HG02840 (cell line): Measurements from ENCODE around the gene MECR.
A peak's percentile ranks its signal among the peaks of the same experiment; 100 is the strongest.

ENCODE experiments used
- ATAC-seq: cut with Tn5 transposase; IDR thresholded peaks from one replicate; pipeline ENCODE4 v1.9.1; 2021; ENCODE audit warnings: mild to moderate bottlenecking, moderate library complexity, moderate number of reproducible peaks; ENCODE audit not compliant: unreplicated experiment, low FRiP score

Gene MECR

GRCh38 chr1:29209173-29209572 lies 21.6 kb downstream of the MECR start:
- no peak for ATAC-seq

GRCh38 chr1:29208442-29208841 lies 22.3 kb downstream of the MECR start:
- ATAC-seq, result no peak

- peak; percentile 70 for ATAC-seq
Measured at GRCh38 chr1:29202584-29203340, 28.0 kb downstream of the MECR start.

- no peak for ATAC-seq
Measured at GRCh38 chr1:29202053-29202452, 28.7 kb downstream of the MECR start.

GRCh38 chr1:29201595-29202051 lies 29.1 kb downstream of the MECR start:
- no peak for ATAC-seq

- no peak for ATAC-seq
Measured at GRCh38 chr1:29200906-29201594, 29.7 kb downstream of the MECR start.

- ATAC-seq, result no peak
Measured at GRCh38 chr1:29197993-29198392, 32.7 kb downstream of the MECR start.

- ATAC-seq, result no peak
Measured at GRCh38 chr1:29197590-29197924, 33.2 kb downstream of the MECR start.

GRCh38 chr1:29196863-29197589 lies 33.7 kb downstream of the MECR start:
- no peak for ATAC-seq

- no peak for ATAC-seq
Measured at GRCh38 chr1:29195881-29196291, 34.8 kb downstream of the MECR start.

GRCh38 chr1:29193879-29194455 lies 36.8 kb downstream of the MECR start:
- ATAC-seq, result no peak

GRCh38 chr1:29190718-29191117 lies 40.0 kb downstream of the MECR start:
- no peak for ATAC-seq

- ATAC-seq, result no peak
Measured at GRCh38 chr1:29186707-29187106, 44.0 kb downstream of the MECR start.

- no peak for ATAC-seq
Measured at GRCh38 chr1:29186252-29186651, 44.5 kb downstream of the MECR start.

GRCh38 chr1:29183287-29183686 lies 47.4 kb downstream of the MECR start:
- ATAC-seq, result no peak

GRCh38 chr1:29181413-29182225 lies 49.1 kb downstream of the MECR start, which contains the start of gene SRSF4:
TSS of gene SRSF4 (minus strand) at chr1:29181900. CDS start at chr1:29181752, 148 bp downstream.
- peak; percentile 87 for ATAC-seq

GRCh38 chr1:29180497-29181412 lies 50.0 kb downstream of the MECR start:
- no peak for ATAC-seq

- ATAC-seq, result no peak
Measured at GRCh38 chr1:29179641-29180184, 51.0 kb downstream of the MECR start.
